Measurements from ENCODE around the gene CNTNAP4. TPM values are rescaled to one million over a fixed set of nuclear protein-coding genes. Genes with fewer than 3 reads are reported as not detected.

The CNTNAP4 gene
- total and polyA plus RNA-seq, 4 donors: 0.06 to 0.09 TPM; not detected in 2

DNA sequence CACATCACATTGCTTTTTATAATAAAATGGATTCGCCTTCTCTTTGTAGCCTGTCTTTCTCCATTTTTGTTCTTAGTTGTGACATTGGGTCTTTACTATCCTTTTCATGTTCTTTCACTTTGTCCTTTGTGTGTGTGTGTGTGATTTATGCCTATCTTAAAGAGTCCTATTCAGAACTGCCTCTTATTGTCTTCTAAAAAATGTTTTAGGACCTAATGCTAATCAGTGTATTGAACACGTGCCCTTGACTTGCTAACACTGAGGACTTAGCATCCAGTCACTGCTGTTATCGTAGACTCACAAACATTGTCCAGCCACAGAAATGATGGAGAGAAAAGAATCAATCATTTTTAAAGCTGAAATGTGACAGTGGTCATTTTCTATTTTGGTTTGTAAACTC lies 251.9 kb downstream of the CNTNAP4 start:
- no peak for TF ChIP-seq TAF1 (conservative IDR thresholded peaks at IDR 0.05)
- no peak for TF ChIP-seq EGR1 (IDR thresholded peaks at IDR 0.05; ENCODE audit: low read depth in 2 of 2)
- no peak for TF ChIP-seq YY1 (IDR thresholded peaks at IDR 0.05)
- TF ChIP-seq FOXA2 (IDR thresholded peaks at IDR 0.05): no peak
- TF ChIP-seq FOXA1 (IDR thresholded peaks at IDR 0.05): no peak
- TF ChIP-seq, protein P1, sequence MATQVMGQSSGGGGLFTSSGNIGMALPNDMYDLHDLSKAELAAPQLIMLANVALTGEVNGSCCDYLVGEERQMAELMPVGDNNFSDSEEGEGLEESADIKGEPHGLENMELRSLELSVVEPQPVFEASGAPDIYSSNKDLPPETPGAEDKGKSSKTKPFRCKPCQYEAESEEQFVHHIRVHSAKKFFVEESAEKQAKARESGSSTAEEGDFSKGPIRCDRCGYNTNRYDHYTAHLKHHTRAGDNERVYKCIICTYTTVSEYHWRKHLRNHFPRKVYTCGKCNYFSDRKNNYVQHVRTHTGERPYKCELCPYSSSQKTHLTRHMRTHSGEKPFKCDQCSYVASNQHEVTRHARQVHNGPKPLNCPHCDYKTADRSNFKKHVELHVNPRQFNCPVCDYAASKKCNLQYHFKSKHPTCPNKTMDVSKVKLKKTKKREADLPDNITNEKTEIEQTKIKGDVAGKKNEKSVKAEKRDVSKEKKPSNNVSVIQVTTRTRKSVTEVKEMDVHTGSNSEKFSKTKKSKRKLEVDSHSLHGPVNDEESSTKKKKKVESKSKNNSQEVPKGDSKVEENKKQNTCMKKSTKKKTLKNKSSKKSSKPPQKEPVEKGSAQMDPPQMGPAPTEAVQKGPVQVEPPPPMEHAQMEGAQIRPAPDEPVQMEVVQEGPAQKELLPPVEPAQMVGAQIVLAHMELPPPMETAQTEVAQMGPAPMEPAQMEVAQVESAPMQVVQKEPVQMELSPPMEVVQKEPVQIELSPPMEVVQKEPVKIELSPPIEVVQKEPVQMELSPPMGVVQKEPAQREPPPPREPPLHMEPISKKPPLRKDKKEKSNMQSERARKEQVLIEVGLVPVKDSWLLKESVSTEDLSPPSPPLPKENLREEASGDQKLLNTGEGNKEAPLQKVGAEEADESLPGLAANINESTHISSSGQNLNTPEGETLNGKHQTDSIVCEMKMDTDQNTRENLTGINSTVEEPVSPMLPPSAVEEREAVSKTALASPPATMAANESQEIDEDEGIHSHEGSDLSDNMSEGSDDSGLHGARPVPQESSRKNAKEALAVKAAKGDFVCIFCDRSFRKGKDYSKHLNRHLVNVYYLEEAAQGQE (IDR thresholded peaks at IDR 0.05): no peak
- no peak for TF ChIP-seq HNF4A (conservative IDR thresholded peaks at IDR 0.05)
- TF ChIP-seq, protein P2, sequence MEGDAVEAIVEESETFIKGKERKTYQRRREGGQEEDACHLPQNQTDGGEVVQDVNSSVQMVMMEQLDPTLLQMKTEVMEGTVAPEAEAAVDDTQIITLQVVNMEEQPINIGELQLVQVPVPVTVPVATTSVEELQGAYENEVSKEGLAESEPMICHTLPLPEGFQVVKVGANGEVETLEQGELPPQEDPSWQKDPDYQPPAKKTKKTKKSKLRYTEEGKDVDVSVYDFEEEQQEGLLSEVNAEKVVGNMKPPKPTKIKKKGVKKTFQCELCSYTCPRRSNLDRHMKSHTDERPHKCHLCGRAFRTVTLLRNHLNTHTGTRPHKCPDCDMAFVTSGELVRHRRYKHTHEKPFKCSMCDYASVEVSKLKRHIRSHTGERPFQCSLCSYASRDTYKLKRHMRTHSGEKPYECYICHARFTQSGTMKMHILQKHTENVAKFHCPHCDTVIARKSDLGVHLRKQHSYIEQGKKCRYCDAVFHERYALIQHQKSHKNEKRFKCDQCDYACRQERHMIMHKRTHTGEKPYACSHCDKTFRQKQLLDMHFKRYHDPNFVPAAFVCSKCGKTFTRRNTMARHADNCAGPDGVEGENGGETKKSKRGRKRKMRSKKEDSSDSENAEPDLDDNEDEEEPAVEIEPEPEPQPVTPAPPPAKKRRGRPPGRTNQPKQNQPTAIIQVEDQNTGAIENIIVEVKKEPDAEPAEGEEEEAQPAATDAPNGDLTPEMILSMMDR (IDR thresholded peaks at IDR 0.05; ENCODE audit: low read depth, low read length, missing input control): no peak
- TF ChIP-seq SP1 (IDR thresholded peaks at IDR 0.05): no peak
- Histone ChIP-seq H3K4me1 (ENCODE audit: control insufficient read depth in 4 of 4, insufficient read depth in 4 of 4, low read length in 3 of 4) (peaks cover 0 to 21% (median 14%) of the 10 kb centered on the region in 4 donors), H3K9ac (ENCODE audit: low read depth in 1 of 2, low read length in 2 of 2) (no peak overlapping the region), H3K27me3 (ENCODE audit: control insufficient read depth in 4 of 4, insufficient read depth in 4 of 4, low read length in 3 of 4) (no peaks in the 10 kb centered on the region), H3K4me3 (ENCODE audit: low read depth in 1 of 3, low read length in 3 of 3) (peak overlapping the region in 2 of 3 donors; percentile 13 to 25), H3K27ac (ENCODE audit: low read depth in 1 of 2, low read length in 2 of 2) (no peak overlapping the region), H3K9me3 (ENCODE audit: control insufficient read depth in 4 of 4, low read length in 3 of 4) (no peaks in the 10 kb centered on the region), H3K36me3 (ENCODE audit: control insufficient read depth in 4 of 4, insufficient read depth in 3 of 4, low read depth in 1 of 4, low read length in 3 of 4) (peaks cover 0 to 3% (median 0%) of the 10 kb centered on the region in 4 donors)
- no peak for DNase-seq (ENCODE audit: low spot score)
- 61% methylated on average over 3 of the region's 3 CpGs for WGBS

DNA sequence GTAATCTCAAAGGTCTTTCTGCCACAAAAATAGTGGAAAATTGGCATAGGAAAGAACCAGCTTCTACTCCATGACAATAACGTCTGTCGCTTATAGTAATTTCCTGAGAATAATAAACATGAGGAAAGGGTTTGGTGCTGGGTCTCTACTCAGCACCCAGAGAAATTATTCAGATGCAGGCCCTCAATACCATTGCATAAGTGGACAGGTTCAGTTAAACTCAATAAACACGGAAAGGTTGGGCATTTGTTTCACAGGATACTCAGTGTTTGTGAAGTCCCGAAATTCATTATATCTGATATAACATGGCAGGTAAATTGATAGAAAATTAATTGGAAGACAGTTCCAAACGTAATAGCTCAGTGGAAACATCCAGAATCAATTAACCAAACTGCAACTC lies 254.0 kb downstream of the CNTNAP4 start:
- TF ChIP-seq HNF4G (IDR thresholded peaks at IDR 0.05) (no peak), GABPA (IDR thresholded peaks at IDR 0.05 in 1 of 2, conservative IDR thresholded peaks at IDR 0.05 in 1 of 2) (no peak), YY1 (IDR thresholded peaks at IDR 0.05) (peak; percentile 3)
- peak overlapping the region; percentile 81 to 87 for H3K27ac ChIP-seq (ENCODE audit: low read depth in 1 of 2, low read length in 2 of 2)
- DNase-seq (ENCODE audit: low spot score): no peak
- H3K4me1 ChIP-seq (ENCODE audit: control insufficient read depth in 4 of 4, insufficient read depth in 4 of 4, low read length in 3 of 4): peaks cover 0 to 21% (median 14%) of the 10 kb centered on the region in 4 donors
- no peaks in the 10 kb centered on the region for H3K36me3 ChIP-seq (ENCODE audit: control insufficient read depth in 4 of 4, insufficient read depth in 3 of 4, low read depth in 1 of 4, low read length in 3 of 4)
- H3K4me3 ChIP-seq (ENCODE audit: low read depth in 1 of 3, low read length in 3 of 3): peak overlapping the region; percentile 71 to 78 (median 75)
- H3K9me3 ChIP-seq (ENCODE audit: control insufficient read depth in 4 of 4, low read length in 3 of 4): no peaks in the 10 kb centered on the region
- H3K27me3 ChIP-seq (ENCODE audit: control insufficient read depth in 4 of 4, insufficient read depth in 4 of 4, low read length in 3 of 4): no peaks in the 10 kb centered on the region
- H3K9ac ChIP-seq (ENCODE audit: low read depth in 1 of 2, low read length in 2 of 2): peak overlapping the region; percentile 78 to 97
- WGBS: 32% methylated on average over 5 of the region's 5 CpGs

DNA sequence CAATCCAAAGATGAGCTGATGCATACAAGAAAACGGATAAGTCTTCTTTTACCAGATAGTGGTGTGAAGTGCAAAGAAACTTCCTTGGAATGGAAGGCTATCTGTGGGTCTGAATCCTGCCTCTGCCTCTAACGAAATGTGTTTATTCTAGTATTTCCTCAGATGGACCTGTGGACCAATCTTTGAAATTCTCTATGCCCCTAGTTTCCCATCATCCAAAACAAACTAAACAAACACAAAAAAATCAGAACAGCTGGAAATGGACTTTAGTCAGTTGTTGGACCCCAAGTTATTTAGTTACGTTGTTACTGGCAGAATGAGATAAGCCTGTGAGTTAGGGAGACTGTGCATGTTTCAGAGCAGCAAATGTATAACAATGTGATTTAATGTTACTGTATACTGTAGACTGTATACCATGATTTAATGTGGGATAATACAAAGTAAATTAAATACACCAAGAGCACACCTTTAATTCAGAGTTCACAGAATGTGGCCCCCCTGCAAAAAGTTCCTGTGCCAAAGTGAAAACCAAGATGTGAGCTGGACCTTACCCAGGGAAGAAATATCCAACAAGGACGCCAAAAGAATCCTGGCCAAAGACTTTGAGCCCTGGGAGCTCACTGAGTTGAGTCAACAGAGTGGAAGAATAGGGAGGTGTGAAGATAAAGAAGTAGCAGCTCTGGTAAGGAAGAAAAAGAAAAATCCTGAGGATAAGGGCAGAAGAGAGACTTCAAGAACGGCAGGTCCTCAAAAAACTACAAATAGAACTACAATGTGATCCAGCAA lies 255.2 kb downstream of the CNTNAP4 start:
- Histone ChIP-seq H3K9me3 (ENCODE audit: control insufficient read depth in 4 of 4, low read length in 3 of 4) (no peaks in the 10 kb centered on the region), H3K27ac (ENCODE audit: low read depth in 1 of 2, low read length in 2 of 2) (peak overlapping the region; percentile 81 to 87), H3K9ac (ENCODE audit: low read depth in 1 of 2, low read length in 2 of 2) (peak overlapping the region; percentile 78 to 97), H3K27me3 (ENCODE audit: control insufficient read depth in 4 of 4, insufficient read depth in 4 of 4, low read length in 3 of 4) (no peaks in the 10 kb centered on the region), H3K4me1 (ENCODE audit: control insufficient read depth in 4 of 4, insufficient read depth in 4 of 4, low read length in 3 of 4) (peaks cover 0 to 21% (median 14%) of the 10 kb centered on the region in 4 donors), H3K36me3 (ENCODE audit: control insufficient read depth in 4 of 4, insufficient read depth in 3 of 4, low read depth in 1 of 4, low read length in 3 of 4) (no peaks in the 10 kb centered on the region), H3K4me3 (ENCODE audit: low read depth in 1 of 3, low read length in 3 of 3) (peak overlapping the region; percentile 71 to 78 (median 75))
- 30% methylated on average over 5 of the region's 5 CpGs for WGBS
- no peak for DNase-seq (ENCODE audit: low spot score)
- TF ChIP-seq HNF4G (IDR thresholded peaks at IDR 0.05) (peak; percentile 93), FOXA1 (IDR thresholded peaks at IDR 0.05) (peak; percentile 79), SP1 (IDR thresholded peaks at IDR 0.05) (peak; percentile 98), RAD21 (IDR thresholded peaks at IDR 0.05) (peak; percentile 49 to 56), NR2F2 (IDR thresholded peaks at IDR 0.05) (no peak), JUND (IDR thresholded peaks at IDR 0.05) (peak; percentile 72 to 92), EGR1 (IDR thresholded peaks at IDR 0.05; ENCODE audit: low read depth in 2 of 2) (peak in 1 of 2 donors; percentile 40), GABPA (IDR thresholded peaks at IDR 0.05 in 1 of 2, conservative IDR thresholded peaks at IDR 0.05 in 1 of 2) (peak; percentile 6 to 52)
- TF ChIP-seq, protein P3, sequence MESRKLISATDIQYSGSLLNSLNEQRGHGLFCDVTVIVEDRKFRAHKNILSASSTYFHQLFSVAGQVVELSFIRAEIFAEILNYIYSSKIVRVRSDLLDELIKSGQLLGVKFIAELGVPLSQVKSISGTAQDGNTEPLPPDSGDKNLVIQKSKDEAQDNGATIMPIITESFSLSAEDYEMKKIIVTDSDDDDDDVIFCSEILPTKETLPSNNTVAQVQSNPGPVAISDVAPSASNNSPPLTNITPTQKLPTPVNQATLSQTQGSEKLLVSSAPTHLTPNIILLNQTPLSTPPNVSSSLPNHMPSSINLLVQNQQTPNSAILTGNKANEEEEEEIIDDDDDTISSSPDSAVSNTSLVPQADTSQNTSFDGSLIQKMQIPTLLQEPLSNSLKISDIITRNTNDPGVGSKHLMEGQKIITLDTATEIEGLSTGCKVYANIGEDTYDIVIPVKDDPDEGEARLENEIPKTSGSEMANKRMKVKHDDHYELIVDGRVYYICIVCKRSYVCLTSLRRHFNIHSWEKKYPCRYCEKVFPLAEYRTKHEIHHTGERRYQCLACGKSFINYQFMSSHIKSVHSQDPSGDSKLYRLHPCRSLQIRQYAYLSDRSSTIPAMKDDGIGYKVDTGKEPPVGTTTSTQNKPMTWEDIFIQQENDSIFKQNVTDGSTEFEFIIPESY (IDR thresholded peaks at IDR 0.05): peak; percentile 85
- TF ChIP-seq, protein P2 (IDR thresholded peaks at IDR 0.05; ENCODE audit: low read depth, low read length, missing input control): no peak
- TF ChIP-seq, protein P4, sequence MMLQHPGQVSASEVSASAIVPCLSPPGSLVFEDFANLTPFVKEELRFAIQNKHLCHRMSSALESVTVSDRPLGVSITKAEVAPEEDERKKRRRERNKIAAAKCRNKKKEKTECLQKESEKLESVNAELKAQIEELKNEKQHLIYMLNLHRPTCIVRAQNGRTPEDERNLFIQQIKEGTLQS (IDR thresholded peaks at IDR 0.05): peak; percentile 34

Measured in liver (tissue), 9 donors.